Stimulated activated CD8-positive, alpha-beta memory T cell treated with anti-CD3 and anti-CD28 coated beads, Interleukin-7, amount 100 ng/mL, for 48 hours (primary cell): Measurements from ENCODE around the gene P2RX4.
"Not testable (repeated sequence)": the region's sequence is repeated elsewhere in the genome, so short reads cannot be mapped to it uniquely, and the experiment has no call there.

Experiments
- DNase-seq, 2 donors: peaks; one replicate each; pipeline ENCODE4 v3.0.0-alpha.2; 2020; ENCODE audit warnings: low read depth in 1 of 2; ENCODE audit errors: extremely low read depth in 1 of 2

P2RX4 gene

GRCh38 chr12:121219353-121219986 is 9.5 kb downstream of the P2RX4 start:
- DNase-seq, result no peak

- DNase-seq, result no peak
Measured at GRCh38 chr12:121222847-121223246, 12.9 kb downstream of the P2RX4 start.

- DNase-seq, result no peak
Measured at GRCh38 chr12:121223292-121224285, 13.7 kb downstream of the P2RX4 start.

- DNase-seq, result no peak
Measured at GRCh38 chr12:121224591-121224990, 14.7 kb downstream of the P2RX4 start.

- DNase-seq, result no peak
Measured at GRCh38 chr12:121226399-121226798, 16.5 kb downstream of the P2RX4 start.

- DNase-seq, result not testable (repeated sequence)
Measured at GRCh38 chr12:121226871-121227270, 16.9 kb downstream of the P2RX4 start.

GRCh38 chr12:121227294-121227693 is 17.4 kb downstream of the P2RX4 start:
- no peak for DNase-seq

GRCh38 chr12:121228919-121229665 is 19.2 kb downstream of the P2RX4 start:
- no peak for DNase-seq

GRCh38 chr12:121229826-121230537 is 20.1 kb downstream of the P2RX4 start:
- DNase-seq, result not testable (repeated sequence)

- no peak for DNase-seq
Measured at GRCh38 chr12:121230538-121230907, 20.6 kb downstream of the P2RX4 start.

GRCh38 chr12:121232163-121232562 is 22.2 kb downstream of the P2RX4 start:
- no peak for DNase-seq

- DNase-seq, result no peak
Measured at GRCh38 chr12:121232977-121233627, 23.2 kb downstream of the P2RX4 start.

- DNase-seq, result no peak
Measured at GRCh38 chr12:121233628-121234020, 23.7 kb downstream of the P2RX4 start.

GRCh38 chr12:121236776-121237175 is 26.8 kb downstream of the P2RX4 start:
- no peak for DNase-seq

- no peak for DNase-seq
Measured at GRCh38 chr12:121237415-121237814, 27.5 kb downstream of the P2RX4 start.

- no peak for DNase-seq
Measured at GRCh38 chr12:121238086-121238485, 28.2 kb downstream of the P2RX4 start.

GRCh38 chr12:121238604-121239350 is 28.8 kb downstream of the P2RX4 start:
- DNase-seq, result no peak

- no peak for DNase-seq
Measured at GRCh38 chr12:121239351-121240061, 29.6 kb downstream of the P2RX4 start.

GRCh38 chr12:121240062-121240420 is 30.1 kb downstream of the P2RX4 start:
- no peak for DNase-seq
